ENCODE results near the gene MRGPRD. TPM values are rescaled to one million over a fixed set of nuclear protein-coding genes. Genes with fewer than 3 reads are reported as not detected.

The MRGPRD gene
- total and polyA plus RNA-seq, 2 experiments from 2014 or later: not detected

- H3K27me3 ChIP-seq (ENCODE audit: insufficient read depth): no peaks in the 10 kb centered on the region
- H3K79me2 ChIP-seq (replicated peaks; ENCODE audit: insufficient read depth): no peaks in the 10 kb centered on the region
- no peak overlapping the region for H3K4me3 Mint-ChIP-seq
- 0 out of 2 replicates have a peak overlapping the region, but pooled peaks have one; percentile 56 for H3K27ac Mint-ChIP-seq
- no peak for DNase-seq (ENCODE audit: low spot score)
- peaks cover 7% of the 10 kb centered on the region for H3K27me3 Mint-ChIP-seq (ENCODE audit: insufficient read depth, low read depth, poor library complexity)
- no peaks in the 10 kb centered on the region for H3K36me3 ChIP-seq (ENCODE audit: insufficient read depth)
- peaks cover 4% of the 10 kb centered on the region; the same call in 1 of the 3 replicates for H3K36me3 Mint-ChIP-seq (ENCODE audit: low read depth)
- no peaks in the 10 kb centered on the region for H3K9me3 Mint-ChIP-seq
- no peak overlapping the region for H2AFZ ChIP-seq
- H3K9me2 ChIP-seq (ENCODE audit: insufficient read depth): no peaks in the 10 kb centered on the region
- no peaks in the 10 kb centered on the region for H3K4me1 ChIP-seq (ENCODE audit: insufficient read depth)
- H3K27ac ChIP-seq (ENCODE audit: low read depth): no peak overlapping the region
- no peaks in the 10 kb centered on the region for H4K20me1 ChIP-seq (replicated peaks; ENCODE audit: insufficient read depth)
- no peak overlapping the region for H3K4me2 ChIP-seq
- H3F3A ChIP-seq (replicated peaks; ENCODE audit: low read depth): no peaks in the 10 kb centered on the region
- H3K4me3 ChIP-seq: no peak overlapping the region
- ATAC-seq: no peak
- peaks cover 5% of the 10 kb centered on the region; the same call in 2 of the 3 replicates for H3K4me1 Mint-ChIP-seq
- TF ChIP-seq EZH2 (IDR thresholded peaks at IDR 0.05; ENCODE audit: low read depth, unreplicated experiment): no peak
- no peak for TF ChIP-seq ZNF114 (CRISPR knock-in tag; IDR thresholded peaks at IDR 0.05)
These were observed 39.3 kb downstream of the MRGPRD start for GRCh38 chr11:68941324-68942094.

- Histone ChIP-seq H3F3A (replicated peaks; ENCODE audit: low read depth) (no peaks in the 10 kb centered on the region), H3K27me3 (ENCODE audit: insufficient read depth) (no peaks in the 10 kb centered on the region), H3K36me3 (ENCODE audit: insufficient read depth) (no peaks in the 10 kb centered on the region), H3K79me2 (replicated peaks; ENCODE audit: insufficient read depth) (no peaks in the 10 kb centered on the region), H3K9me2 (ENCODE audit: insufficient read depth) (no peaks in the 10 kb centered on the region), H3K27ac (ENCODE audit: low read depth) (no peak overlapping the region), H3K4me2 (no peak overlapping the region), H3K4me1 (ENCODE audit: insufficient read depth) (no peaks in the 10 kb centered on the region), H4K20me1 (replicated peaks; ENCODE audit: insufficient read depth) (no peaks in the 10 kb centered on the region), H3K4me3 (no peak overlapping the region), H2AFZ (no peak overlapping the region)
- no peak for ATAC-seq
- H3K27me3 Mint-ChIP-seq (ENCODE audit: insufficient read depth, low read depth, poor library complexity): peaks cover 7% of the 10 kb centered on the region
- peaks cover 6% of the 10 kb centered on the region; the same call in 2 of the 3 replicates for H3K36me3 Mint-ChIP-seq (ENCODE audit: low read depth)
- H3K9me3 Mint-ChIP-seq: no peaks in the 10 kb centered on the region
- peaks cover 4% of the 10 kb centered on the region; the same call in 2 of the 3 replicates for H3K4me1 Mint-ChIP-seq
- no peak overlapping the region for H3K27ac Mint-ChIP-seq
- no peak overlapping the region for H3K4me3 Mint-ChIP-seq
- DNase-seq (ENCODE audit: low spot score): no peak
- TF ChIP-seq EZH2 (IDR thresholded peaks at IDR 0.05; ENCODE audit: low read depth, unreplicated experiment): no peak
- TF ChIP-seq ETS1 (IDR thresholded peaks at IDR 0.05): no peak
- TF ChIP-seq EZH2phosphoT487 (IDR thresholded peaks at IDR 0.05; ENCODE audit: unreplicated experiment): no peak
- TF ChIP-seq POLR2AphosphoS5 (IDR thresholded peaks at IDR 0.05; ENCODE audit: low read depth): no peak
- no peak for TF ChIP-seq CTCF (conservative IDR thresholded peaks at IDR 0.05; ENCODE audit: low read depth in 2 of 2)
- TF ChIP-seq ZNF462 (CRISPR knock-in tag; IDR thresholded peaks at IDR 0.05): no peak
- TF ChIP-seq NANOG (IDR thresholded peaks at IDR 0.05; ENCODE audit: borderline replicate concordance): no peak
- TF ChIP-seq JUNB (IDR thresholded peaks at IDR 0.05; ENCODE audit: unreplicated experiment): no peak
- TF ChIP-seq ZNF331 (CRISPR knock-in tag; IDR thresholded peaks at IDR 0.05; ENCODE audit: low read depth): no peak
- no peak for TF ChIP-seq CREB1 (CRISPR knock-in tag; IDR thresholded peaks at IDR 0.05; ENCODE audit: low read depth)
These were observed 40.0 kb downstream of the MRGPRD start for GRCh38 chr11:68940651-68941323.

All from GM23338 (cell line).